Skeletal muscle tissue (tissue), 4 donors: ENCODE results near the gene SLC22A5. TPM values are rescaled to one million over a fixed set of nuclear protein-coding genes. Genes with fewer than 3 reads are reported as not detected.

Experiments
- H3K27ac ChIP-seq: one replicate; pipeline ENCODE4 v1.7.0; 2013; ENCODE audit warnings: mild to moderate bottlenecking, low read depth, low read length, inconsistent platforms
- H3K27me3 ChIP-seq, 3 donors: one replicate each; pipeline ENCODE4 v1.7.0; 2013; ENCODE audit warnings: low read length in 3 of 3; ENCODE audit not compliant: control insufficient read depth in 3 of 3, insufficient read depth in 3 of 3
- H3K36me3 ChIP-seq, 3 donors: one replicate each; pipeline ENCODE4 v1.7.0; 2013; ENCODE audit warnings: low read length in 3 of 3; ENCODE audit not compliant: control insufficient read depth in 3 of 3, insufficient read depth in 3 of 3
- H3K4me1 ChIP-seq, 3 donors: one replicate each; pipeline ENCODE4 v1.7.0; 2013; ENCODE audit warnings: low read length in 3 of 3, mild to moderate bottlenecking in 3 of 3; ENCODE audit not compliant: control insufficient read depth in 3 of 3, insufficient read depth in 3 of 3
- H3K4me3 ChIP-seq, 3 donors: one replicate each; pipeline ENCODE4 v1.7.0; 2013; ENCODE audit warnings: low read length in 3 of 3
- H3K9ac ChIP-seq, 3 donors: one replicate each; pipeline ENCODE4 v1.7.0; 2013; ENCODE audit warnings: low read length in 3 of 3, mild to moderate bottlenecking in 3 of 3, moderate library complexity in 2 of 3, low read depth in 1 of 3
- H3K9me3 ChIP-seq, 3 donors: one replicate each; pipeline ENCODE4 v1.7.0; 2013; ENCODE audit warnings: low read length in 3 of 3; ENCODE audit not compliant: control insufficient read depth in 3 of 3
- total RNA-seq: library from RNA; depleted of rRNA; stranded (reverse); fragments of >200 nt; gene quantifications from one replicate; pipeline ENCODE4 v1.2.3, GENCODE V29; 2014
- donor health status: Osteomylitis.

Gene SLC22A5
- 2.1 TPM for total RNA-seq

- Histone ChIP-seq H3K9ac (peak within 1 kb of the TSS; percentile 78 to 93 (median 87)), H3K27ac (peak within 1 kb of the TSS; percentile 84), H3K9me3 (no peaks in the 10 kb centered on the region), H3K4me3 (peak within 1 kb of the TSS; percentile 74 to 95 (median 76)), H3K4me1 (peaks cover 14 to 59% (median 32%) of the 10 kb centered on the region in 3 donors), H3K27me3 (no peaks in the 10 kb centered on the region), H3K36me3 (peaks cover 0 to 4% (median 3%) of the 10 kb centered on the region in 3 donors)
Observed at GRCh38 chr5:132369474-132370180, at the start of gene SLC22A5. Gene SLC22A5 (plus strand): TSS chr5:132369710. CDS start chr5:132369973, 263 bp downstream.

GRCh38 chr5:132319975-132320374 lies 49.5 kb upstream of the SLC22A5 start:
- peaks cover 20 to 38% (median 31%) of the 10 kb centered on the region in 3 donors for H3K4me1 ChIP-seq
- no peak overlapping the region for H3K9ac ChIP-seq
- H3K36me3 ChIP-seq = peaks cover 0 to 7% (median 3%) of the 10 kb centered on the region in 3 donors
- no peak overlapping the region for H3K27ac ChIP-seq
- H3K27me3 ChIP-seq = no peaks in the 10 kb centered on the region
- H3K4me3 ChIP-seq = no peak overlapping the region
- no peaks in the 10 kb centered on the region for H3K9me3 ChIP-seq

- Histone ChIP-seq H3K4me3 (no peak overlapping the region), H3K4me1 (peaks cover 20 to 38% (median 31%) of the 10 kb centered on the region in 3 donors), H3K9me3 (no peaks in the 10 kb centered on the region), H3K9ac (no peak overlapping the region), H3K27me3 (no peaks in the 10 kb centered on the region), H3K36me3 (peaks cover 0 to 12% (median 0%) of the 10 kb centered on the region in 3 donors), H3K27ac (peak overlapping the region; percentile 9)
Observed at GRCh38 chr5:132321109-132321721, 48.3 kb upstream of the SLC22A5 start.

- Histone ChIP-seq H3K9me3 (no peaks in the 10 kb centered on the region), H3K36me3 (peaks cover 0 to 12% (median 0%) of the 10 kb centered on the region in 3 donors), H3K4me3 (no peak overlapping the region), H3K27ac (no peak overlapping the region), H3K9ac (no peak overlapping the region), H3K27me3 (no peaks in the 10 kb centered on the region), H3K4me1 (peaks cover 20 to 38% (median 31%) of the 10 kb centered on the region in 3 donors)
Observed at GRCh38 chr5:132322266-132322665, 47.2 kb upstream of the SLC22A5 start.

- Histone ChIP-seq H3K9ac (no peak overlapping the region), H3K27ac (no peak overlapping the region), H3K9me3 (no peaks in the 10 kb centered on the region), H3K4me1 (peaks cover 19 to 32% (median 25%) of the 10 kb centered on the region in 3 donors), H3K36me3 (peaks cover 3 to 17% (median 5%) of the 10 kb centered on the region in 3 donors), H3K4me3 (no peak overlapping the region), H3K27me3 (no peaks in the 10 kb centered on the region)
Observed at GRCh38 chr5:132323202-132323601, 46.3 kb upstream of the SLC22A5 start.

- H3K27me3 ChIP-seq = no peaks in the 10 kb centered on the region
- no peak overlapping the region for H3K4me3 ChIP-seq
Observed at GRCh38 chr5:132325691-132326090, 43.8 kb upstream of the SLC22A5 start.

GRCh38 chr5:132327252-132327955 lies 42.1 kb upstream of the SLC22A5 start:
- no peak overlapping the region for H3K27ac ChIP-seq
- no peaks in the 10 kb centered on the region for H3K27me3 ChIP-seq
- no peak overlapping the region for H3K4me3 ChIP-seq
- H3K9ac ChIP-seq = no peak overlapping the region
- H3K36me3 ChIP-seq = peaks cover 12 to 36% (median 16%) of the 10 kb centered on the region in 3 donors
- H3K4me1 ChIP-seq = no peaks in the 10 kb centered on the region
- H3K9me3 ChIP-seq = no peaks in the 10 kb centered on the region

More at GRCh38 chr5:132325691-132326090, 43.8 kb upstream of the SLC22A5 start:
- peaks cover 5 to 21% (median 11%) of the 10 kb centered on the region in 3 donors for H3K36me3 ChIP-seq
- no peak overlapping the region for H3K9ac ChIP-seq
- H3K9me3 ChIP-seq = no peaks in the 10 kb centered on the region
- H3K27ac ChIP-seq = no peak overlapping the region
- H3K4me1 ChIP-seq = peaks cover 3 to 9% (median 7%) of the 10 kb centered on the region in 3 donors

GRCh38 chr5:132334812-132335211 lies 34.7 kb upstream of the SLC22A5 start:
- Histone ChIP-seq H3K4me3 (no peak overlapping the region), H3K9me3 (no peaks in the 10 kb centered on the region), H3K9ac (no peak overlapping the region), H3K36me3 (peaks cover 6 to 27% (median 15%) of the 10 kb centered on the region in 3 donors), H3K27me3 (no peaks in the 10 kb centered on the region), H3K4me1 (no peaks in the 10 kb centered on the region), H3K27ac (no peak overlapping the region)

- peaks cover 6 to 27% (median 15%) of the 10 kb centered on the region in 3 donors for H3K36me3 ChIP-seq
- H3K4me3 ChIP-seq = no peak overlapping the region
- no peak overlapping the region for H3K9ac ChIP-seq
- H3K4me1 ChIP-seq = peaks cover 0 to 2% (median 0%) of the 10 kb centered on the region in 3 donors
- no peak overlapping the region for H3K27ac ChIP-seq
- no peaks in the 10 kb centered on the region for H3K27me3 ChIP-seq
- H3K9me3 ChIP-seq = no peaks in the 10 kb centered on the region
Observed at GRCh38 chr5:132335402-132335801, 34.1 kb upstream of the SLC22A5 start.
